ENCODE results near the gene CDC42BPG.

Gene CDC42BPG

GRCh38 chr11:64790205-64791095, 54.0 kb downstream of the CDC42BPG start:
- ATAC-seq (replicated peaks) (no peak), DNase-seq (no peak)
- Mint-ChIP-seq H3K9me3 (no peaks in the 10 kb centered on the region), H3K4me1 (ENCODE audit: low read depth in 2 of 2) (peaks cover 0 to 10% of the 10 kb centered on the region in 2 donors), H3K27me3 (no peaks in the 10 kb centered on the region), H3K4me3 (no peak overlapping the region), H3K27ac (peak overlapping the region in 1 of 2 donors; percentile 60), H3K36me3 (ENCODE audit: insufficient read depth) (peaks cover 25% of the 10 kb centered on the region)

GRCh38 chr11:64789331-64790204, 54.9 kb downstream of the CDC42BPG start:
- peaks cover 23% of the 10 kb centered on the region for H3K36me3 Mint-ChIP-seq (ENCODE audit: insufficient read depth)

GRCh38 chr11:64788321-64789215, 55.9 kb downstream of the CDC42BPG start:
- Mint-ChIP-seq H3K27ac (no peak overlapping the region), H3K9me3 (no peaks in the 10 kb centered on the region), H3K4me1 (ENCODE audit: low read depth in 2 of 2) (peaks cover 0 to 6% of the 10 kb centered on the region in 2 donors), H3K4me3 (no peak overlapping the region), H3K27me3 (no peaks in the 10 kb centered on the region), H3K36me3 (ENCODE audit: insufficient read depth) (peaks cover 23% of the 10 kb centered on the region)
- ATAC-seq (replicated peaks) (no peak), DNase-seq (no peak)

More at GRCh38 chr11:64789331-64790204, 54.9 kb downstream of the CDC42BPG start:
- Mint-ChIP-seq H3K4me3 (no peak overlapping the region), H3K27ac (peak overlapping the region in 1 of 2 donors; percentile 60), H3K4me1 (ENCODE audit: low read depth in 2 of 2) (peaks cover 0 to 8% of the 10 kb centered on the region in 2 donors), H3K9me3 (no peaks in the 10 kb centered on the region), H3K27me3 (no peaks in the 10 kb centered on the region)
- DNase-seq (no peak), ATAC-seq (replicated peaks) (no peak)

GRCh38 chr11:64787526-64788320, 56.7 kb downstream of the CDC42BPG start:
- Mint-ChIP-seq H3K36me3 (ENCODE audit: insufficient read depth) (peaks cover 28% of the 10 kb centered on the region), H3K27me3 (no peaks in the 10 kb centered on the region), H3K4me3 (no peak overlapping the region), H3K4me1 (ENCODE audit: low read depth in 2 of 2) (peaks cover 0 to 6% of the 10 kb centered on the region in 2 donors), H3K9me3 (no peaks in the 10 kb centered on the region), H3K27ac (no peak overlapping the region)
- DNase-seq (peak; percentile 46 to 50 (median 47)), ATAC-seq (replicated peaks) (peak; percentile 84)

- H3K27ac Mint-ChIP-seq = peak overlapping the region in 1 of 2 donors; percentile 57
- peaks cover 21% of the 10 kb centered on the region for H3K36me3 Mint-ChIP-seq (ENCODE audit: insufficient read depth)
- no peak overlapping the region for H3K4me3 Mint-ChIP-seq
- ATAC-seq (replicated peaks) (no peak), DNase-seq (no peak)
- H3K4me1 Mint-ChIP-seq (ENCODE audit: low read depth in 2 of 2) = peaks cover 0 to 6% of the 10 kb centered on the region in 2 donors
- no peaks in the 10 kb centered on the region for H3K9me3 Mint-ChIP-seq
- H3K27me3 Mint-ChIP-seq = no peaks in the 10 kb centered on the region
Observed at GRCh38 chr11:64786308-64786707, 58.1 kb downstream of the CDC42BPG start.

DNA sequence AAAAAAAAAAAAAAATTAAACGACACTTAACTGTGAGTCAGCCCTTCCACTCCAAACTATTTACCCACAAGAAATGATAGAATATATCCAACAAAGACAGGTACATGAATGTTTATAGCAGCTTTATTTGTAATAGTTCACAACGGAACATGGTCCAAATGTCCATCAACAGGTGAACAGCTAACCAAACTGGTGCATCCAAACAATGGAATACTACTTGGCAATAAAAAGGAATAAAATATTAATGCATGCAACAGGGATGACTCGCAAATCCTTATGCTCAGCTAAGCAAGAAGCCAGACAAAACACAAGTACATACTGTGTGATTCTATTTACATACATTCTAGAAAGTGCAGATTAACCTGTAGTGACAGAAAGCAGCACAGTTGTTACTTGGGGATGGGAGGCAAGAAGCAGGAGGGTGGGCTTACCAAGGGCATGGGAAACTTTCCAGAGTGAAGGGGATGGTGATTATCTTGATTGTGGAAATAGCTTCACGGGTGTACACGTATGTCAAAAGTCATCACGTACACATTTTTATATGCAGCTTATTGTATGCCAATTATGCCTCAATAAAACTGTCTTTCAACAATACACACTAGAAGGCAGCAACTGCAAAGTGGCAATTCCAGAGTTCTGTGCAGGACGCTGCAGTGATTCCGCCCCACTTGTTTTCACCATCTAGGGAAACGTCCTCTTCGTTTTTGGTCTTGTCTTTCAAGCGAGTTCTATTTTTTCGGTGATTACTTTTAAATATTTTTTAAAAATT, 59.5 kb downstream of the CDC42BPG start:
- ATAC-seq (replicated peaks) (no peak), DNase-seq (no peak)
- Mint-ChIP-seq H3K27ac (no peak overlapping the region), H3K4me1 (ENCODE audit: low read depth in 2 of 2) (peaks cover 3 to 7% of the 10 kb centered on the region in 2 donors), H3K27me3 (no peaks in the 10 kb centered on the region), H3K4me3 (no peak overlapping the region), H3K9me3 (no peaks in the 10 kb centered on the region), H3K36me3 (ENCODE audit: insufficient read depth) (peaks cover 16% of the 10 kb centered on the region)

- Mint-ChIP-seq H3K4me1 (ENCODE audit: low read depth in 2 of 2) (peaks cover 29 to 51% of the 10 kb centered on the region in 2 donors), H3K27me3 (no peaks in the 10 kb centered on the region), H3K4me3 (peak within 1 kb of the TSS; percentile 91 to 94), H3K36me3 (ENCODE audit: insufficient read depth) (peaks cover 66% of the 10 kb centered on the region), H3K27ac (peak within 1 kb of the TSS; percentile 98 to 100), H3K9me3 (no peaks in the 10 kb centered on the region)
- peak; percentile 80 for ATAC-seq (replicated peaks)
- DNase-seq = peak; percentile 98 to 99 (median 99)
Observed at GRCh38 chr11:64778473-64779298, 65.8 kb downstream of the CDC42BPG start, which contains the start of gene SF1. Gene SF1, minus strand, starts transcription at chr11:64778542. Its CDS starts 150 bp downstream, at chr11:64778392.

- Mint-ChIP-seq H3K27me3 (no peaks in the 10 kb centered on the region), H3K9me3 (no peaks in the 10 kb centered on the region), H3K4me1 (ENCODE audit: low read depth in 2 of 2) (peaks cover 32 to 56% of the 10 kb centered on the region in 2 donors), H3K27ac (peak overlapping the region; percentile 98 to 100), H3K36me3 (ENCODE audit: insufficient read depth) (peaks cover 66% of the 10 kb centered on the region), H3K4me3 (peak overlapping the region; percentile 90 to 94)
- ATAC-seq (replicated peaks) (peak; percentile 4), DNase-seq (no peak)
Observed at GRCh38 chr11:64778223-64778472, 66.3 kb downstream of the CDC42BPG start.

- peaks cover 70% of the 10 kb centered on the region for H3K36me3 Mint-ChIP-seq (ENCODE audit: insufficient read depth)
- peak overlapping the region; percentile 90 to 91 for H3K4me3 Mint-ChIP-seq
- H3K27ac Mint-ChIP-seq = peak overlapping the region; percentile 90 to 100
- no peaks in the 10 kb centered on the region for H3K9me3 Mint-ChIP-seq
- H3K4me1 Mint-ChIP-seq (ENCODE audit: low read depth in 2 of 2) = peaks cover 34 to 59% of the 10 kb centered on the region in 2 donors
- ATAC-seq (replicated peaks) (peak; percentile 8), DNase-seq (peak; percentile 74 to 78 (median 74))
- H3K27me3 Mint-ChIP-seq = no peaks in the 10 kb centered on the region
Observed at GRCh38 chr11:64777449-64778222, 66.8 kb downstream of the CDC42BPG start.

GRCh38 chr11:64776875-64777274, 67.6 kb downstream of the CDC42BPG start:
- Mint-ChIP-seq H3K36me3 (ENCODE audit: insufficient read depth) (peaks cover 78% of the 10 kb centered on the region), H3K4me3 (peak overlapping the region; percentile 90 to 91), H3K27ac (peak overlapping the region; percentile 90 to 95), H3K27me3 (no peaks in the 10 kb centered on the region), H3K9me3 (no peaks in the 10 kb centered on the region), H3K4me1 (ENCODE audit: low read depth in 2 of 2) (peaks cover 39 to 67% of the 10 kb centered on the region in 2 donors)
- ATAC-seq (replicated peaks) (no peak), DNase-seq (no peak)

All from effector memory CD8-positive, alpha-beta T cell (primary cell).